ENCODE measurements around the gene C15orf40.
A peak's percentile ranks its signal among the peaks of the same experiment; 100 is the strongest.
"Not testable (repeated sequence)": the region's sequence is repeated elsewhere in the genome, so short reads cannot be mapped to it uniquely, and the experiment has no call there.

Gene C15orf40

GRCh38 chr15:83011271-83012075 is at the start of gene C15orf40:
Gene C15orf40 (minus strand): TSS chr15:83011639. CDS start chr15:83011607, 32 bp downstream.
- DNase-seq (ENCODE audit: low read depth), result peak; percentile 66

- DNase-seq (ENCODE audit: low read depth), result no peak
Measured at GRCh38 chr15:83057696-83058376, 46.4 kb upstream of the C15orf40 start.

- no peak for DNase-seq (ENCODE audit: low read depth)
Measured at GRCh38 chr15:83057002-83057401, 45.6 kb upstream of the C15orf40 start.

- no peak for DNase-seq (ENCODE audit: low read depth)
Measured at GRCh38 chr15:83053151-83053550, 41.7 kb upstream of the C15orf40 start.

GRCh38 chr15:83046558-83047127 is 35.2 kb upstream of the C15orf40 start:
- DNase-seq (ENCODE audit: low read depth), result no peak

GRCh38 chr15:83044156-83044555 is 32.7 kb upstream of the C15orf40 start:
- no peak for DNase-seq (ENCODE audit: low read depth)

GRCh38 chr15:83039206-83039605 is 27.8 kb upstream of the C15orf40 start:
- no peak for DNase-seq (ENCODE audit: low read depth)

- no peak for DNase-seq (ENCODE audit: low read depth)
Measured at GRCh38 chr15:83036253-83036652, 24.8 kb upstream of the C15orf40 start.

GRCh38 chr15:83031234-83031633 is 19.8 kb upstream of the C15orf40 start:
- not testable (repeated sequence) for DNase-seq (ENCODE audit: low read depth)

- DNase-seq (ENCODE audit: low read depth), result no peak
Measured at GRCh38 chr15:83030021-83030420, 18.6 kb upstream of the C15orf40 start.

- DNase-seq (ENCODE audit: low read depth), result no peak
Measured at GRCh38 chr15:83018436-83018835, 7.0 kb upstream of the C15orf40 start.

GRCh38 chr15:83016906-83017305 is 5.5 kb upstream of the C15orf40 start:
- no peak for DNase-seq (ENCODE audit: low read depth)

GRCh38 chr15:83015361-83015760 is 3.9 kb upstream of the C15orf40 start:
- no peak for DNase-seq (ENCODE audit: low read depth)

- DNase-seq (ENCODE audit: low read depth), result no peak
Measured at GRCh38 chr15:83014205-83014653, 2.8 kb upstream of the C15orf40 start.

GRCh38 chr15:83012636-83013035 is 1.2 kb upstream of the C15orf40 start:
- DNase-seq (ENCODE audit: low read depth), result no peak

- DNase-seq (ENCODE audit: low read depth), result no peak
Measured at GRCh38 chr15:83012076-83012426, 612 bp upstream of the C15orf40 start.

GRCh38 chr15:83010709-83011270 is 649 bp downstream of the C15orf40 start:
- peak; percentile 60 for DNase-seq (ENCODE audit: low read depth)

GRCh38 chr15:83000672-83001031 is 10.8 kb downstream of the C15orf40 start:
- not testable (repeated sequence) for DNase-seq (ENCODE audit: low read depth)

GRCh38 chr15:82999905-83000671 is 11.4 kb downstream of the C15orf40 start:
- DNase-seq (ENCODE audit: low read depth), result no peak

- DNase-seq (ENCODE audit: low read depth), result no peak
Measured at GRCh38 chr15:82999426-82999825, 12.0 kb downstream of the C15orf40 start.

- DNase-seq (ENCODE audit: low read depth), result no peak
Measured at GRCh38 chr15:82995938-82996337, 15.5 kb downstream of the C15orf40 start.

- DNase-seq (ENCODE audit: low read depth), result no peak
Measured at GRCh38 chr15:82995076-82995475, 16.4 kb downstream of the C15orf40 start.
